Pancreas (tissue), 10 donors: ENCODE measurements around the gene LRRC3B. TPM values are rescaled to one million over a fixed set of nuclear protein-coding genes. Genes with fewer than 3 reads are reported as not detected.

Source experiments
- ATAC-seq, 4 donors: fragments of 200-7000 bp; cut with Tn5 transposase; one replicate each; pipeline versions ENCODE4 v1.8.0 to v1.9.1; 2020; ENCODE audit warnings: mild to moderate bottlenecking in 4 of 4, moderate library complexity in 4 of 4
- DNase-seq, 6 donors: peaks; one replicate each; pipeline ENCODE4 v3.0.0-alpha.2; 2020
- FAIRE-seq: peaks from 2 replicates; lab custom pipeline; 2012; peaks lifted over from hg19 to GRCh38; lab: Jason Lieb, UNC
- H3K27ac ChIP-seq, 4 donors: fragments of 200-600 bp; sonication (generic); 1 replicate in 3 of 4; 2 replicates in 1 of 4; pipeline versions ENCODE4 v1.5.0 to v1.8.0; 2020
- H3K27me3 ChIP-seq, 4 donors: fragments of 200-600 bp; one replicate each; pipeline ENCODE4 v1.8.0; 2021
- H3K36me3 ChIP-seq, 3 donors: fragments of 200-600 bp; sonication (generic) in 1 of 3; one replicate each; pipeline versions ENCODE4 v1.5.0 to v1.8.0; 2020 to 2021
- H3K4me1 ChIP-seq, 3 donors: fragments of 200-600 bp; one replicate each; pipeline ENCODE4 v1.8.0; 2021
- H3K4me3 ChIP-seq, 4 donors: fragments of 200-600 bp; sonication (generic) in 2 of 4; one replicate each; pipeline versions ENCODE4 v1.5.0 to v1.8.0; 2020 to 2021
- H3K9me3 ChIP-seq, 4 donors: fragments of 200-600 bp; one replicate each; pipeline ENCODE4 v1.8.0; 2021
- CTCF ChIP-seq, 4 donors: fragments of 200-600 bp; sonication (generic) in 3 of 4; IDR thresholded peaks; one replicate each; pipeline versions ENCODE4 v1.5.0 to v1.8.0; 2021; ENCODE audit warnings: antibody characterized with exemption in 4 of 4
- WGBS, 2 donors: extraction: QIAGEN DNeasy Blood & Tissue Kit; methylation state at CpG; one replicate each; pipeline ENCODE4 v1.1.7; 2013; 5-methylcytosine and 5-hydroxymethylcytosine counted together
- intact Hi-C, 3 donors: fragments of 100-400 bp; cut with DNase I; formaldehyde crosslinking; loops; one replicate each; pipeline versions ENCODE4 v1.11.1 to v1.14.2; 2022
- polyA plus RNA-seq, 2 donors: library from polyadenylated mRNA; stranded (reverse); fragments of 200-250 nt; gene quantifications; one replicate each; pipeline ENCODE4 v1.2.3, GENCODE V29; 2013
- total RNA-seq, 6 donors: library from RNA; stranded (reverse); fragmentation: NEBNext Ultra II Directional in 4 of 6; extraction: Animal tissue kit (Norgen Biotek cat#: 25700) in 4 of 6; gene quantifications; one replicate each; pipeline versions ENCODE4 v1.2.1 to v1.2.4, GENCODE V29; 2021 to 2023
- donor health status: healthy with polysubstance abuse.
- donor health status: DM: no; HTN: no; CAD: no; lungs with moderate emphysema.
- donor health status: DM: no; HTN: no; CAD: no.
- donor health status: control.
- donor health status: control.
- donor health status: Bipolar disorder and iron deficiency.
- donor health status: DM: yes; HTN: yes; CAD: no.
- donor health status: DM: no; HTN: no; CAD: no.
- donor health status: DM: no; HTN: no; CAD: no.
- donor health status: DM: yes; HTN: yes; CAD: no.

The LRRC3B gene
- total and polyA plus RNA-seq, 8 donors: 0.09 TPM; not detected in 7

DNA sequence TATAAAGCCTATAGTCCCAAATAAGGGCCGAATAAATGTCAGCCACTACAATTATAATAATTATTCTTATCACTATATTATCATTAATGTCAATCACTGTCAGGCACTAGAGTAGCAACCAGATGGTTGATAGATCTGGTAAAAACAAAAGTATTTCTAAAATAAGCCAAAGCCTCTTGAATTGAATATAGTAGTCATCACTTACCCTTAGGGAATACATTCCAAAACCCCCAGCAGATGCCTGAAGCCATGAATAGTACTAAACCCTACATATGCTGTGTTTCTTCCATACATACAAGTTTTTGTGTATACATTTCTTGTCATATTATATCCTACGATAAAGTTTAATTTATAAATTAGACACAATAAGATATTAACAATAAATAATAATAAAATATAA, 59.1 kb downstream of the LRRC3B start:
- H3K4me1 ChIP-seq: peaks cover 0 to 3% (median 0%) of the 10 kb centered on the region in 3 donors

DNA sequence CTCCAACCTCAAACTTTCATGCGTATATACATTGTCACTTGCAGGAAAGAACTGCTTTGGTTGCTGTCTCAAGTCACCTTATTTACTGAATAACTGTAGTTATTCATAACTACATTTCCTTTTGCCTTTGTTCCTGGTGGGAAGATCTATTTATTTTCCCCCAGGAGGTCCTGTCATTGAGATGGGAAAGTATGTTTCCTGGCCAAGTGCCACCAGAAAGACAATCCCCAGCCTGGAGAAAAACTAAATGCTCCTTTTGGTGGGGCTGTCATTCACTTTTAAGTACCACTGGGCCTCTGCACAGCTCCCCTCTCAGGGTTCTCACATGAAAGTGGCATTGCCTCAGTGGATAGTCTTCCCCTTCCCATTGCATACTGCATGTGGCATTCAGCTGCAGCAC, 59.8 kb downstream of the LRRC3B start:
- no peak overlapping the region for H3K27ac ChIP-seq
- no peak for FAIRE-seq
- no peaks in the 10 kb centered on the region for H3K9me3 ChIP-seq
- WGBS, 2 donors: 64 to 76% methylated on average over 1 of the region's 1 CpG
- no peak for DNase-seq
- no peak for ATAC-seq
- H3K4me1 ChIP-seq: peaks cover 0 to 3% (median 0%) of the 10 kb centered on the region in 3 donors
- no peaks in the 10 kb centered on the region for H3K36me3 ChIP-seq
- TF ChIP-seq CTCF (IDR thresholded peaks at IDR 0.05): no peak
- no peaks in the 10 kb centered on the region for H3K27me3 ChIP-seq
- no peak overlapping the region for H3K4me3 ChIP-seq
- intact Hi-C loops: no loop called here

More for the DNA sequence above, 59.1 kb downstream of the LRRC3B start:
- intact Hi-C loops: no loop called here
- Histone ChIP-seq H3K4me3 (no peak overlapping the region), H3K27me3 (no peaks in the 10 kb centered on the region), H3K36me3 (no peaks in the 10 kb centered on the region), H3K9me3 (no peaks in the 10 kb centered on the region), H3K27ac (no peak overlapping the region)
- ATAC-seq (no peak), FAIRE-seq (no peak), DNase-seq (no peak)
- WGBS, 2 donors: 64 to 73% methylated on average over 2 of the region's 2 CpGs
- TF ChIP-seq CTCF (IDR thresholded peaks at IDR 0.05): no peak

DNA sequence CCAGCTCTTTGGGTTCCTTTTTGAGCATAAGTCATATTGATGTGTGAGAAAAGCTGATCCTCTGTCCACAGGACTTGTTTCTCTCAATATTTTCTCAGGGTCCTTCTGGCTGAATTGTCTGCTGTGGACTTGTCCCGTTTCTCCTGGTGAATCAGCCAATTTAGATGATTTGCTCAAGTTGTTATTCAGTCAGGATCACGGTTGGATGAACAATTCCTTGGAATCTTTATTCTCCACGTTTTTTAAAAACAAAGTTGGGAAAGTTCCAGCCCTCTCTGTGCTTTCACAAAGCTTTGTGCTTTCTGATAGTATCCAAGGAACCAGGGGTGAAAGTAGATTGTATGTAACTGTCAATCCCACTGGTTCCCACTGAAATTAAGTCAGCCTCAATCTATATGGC, 61.3 kb downstream of the LRRC3B start:
- Histone ChIP-seq H3K27me3 (no peaks in the 10 kb centered on the region), H3K36me3 (no peaks in the 10 kb centered on the region), H3K9me3 (no peaks in the 10 kb centered on the region), H3K4me3 (no peak overlapping the region), H3K27ac (no peak overlapping the region), H3K4me1 (peaks cover 0 to 3% (median 0%) of the 10 kb centered on the region in 3 donors)
- intact Hi-C loops: no loop called here
- 60 to 72% methylated on average over 3 of the region's 3 CpGs for WGBS, 2 donors
- ATAC-seq: no peak
- no peak for DNase-seq
- no peak for TF ChIP-seq CTCF (IDR thresholded peaks at IDR 0.05)
- FAIRE-seq: no peak

GRCh38 chr3:26687466-26687865, 64.9 kb downstream of the LRRC3B start:
- Histone ChIP-seq H3K4me3 (no peak overlapping the region), H3K4me1 (no peaks in the 10 kb centered on the region), H3K36me3 (no peaks in the 10 kb centered on the region), H3K9me3 (no peaks in the 10 kb centered on the region), H3K27ac (no peak overlapping the region), H3K27me3 (no peaks in the 10 kb centered on the region)
- FAIRE-seq (no peak), DNase-seq (no peak), ATAC-seq (no peak)
- 72 to 88% methylated on average over 4 of the region's 4 CpGs for WGBS, 2 donors
- intact Hi-C loops: no loop called here
- no peak for TF ChIP-seq CTCF (IDR thresholded peaks at IDR 0.05)

- H3K36me3 ChIP-seq: no peaks in the 10 kb centered on the region
- 60 to 63% methylated on average over 2 of the region's 2 CpGs for WGBS, 2 donors
- intact Hi-C loops: no loop called here
- ATAC-seq (no peak), FAIRE-seq (no peak), DNase-seq (no peak)
- TF ChIP-seq CTCF (IDR thresholded peaks at IDR 0.05): no peak
- no peak overlapping the region for H3K27ac ChIP-seq
- H3K9me3 ChIP-seq: no peaks in the 10 kb centered on the region
- H3K27me3 ChIP-seq: no peaks in the 10 kb centered on the region
- H3K4me1 ChIP-seq: no peaks in the 10 kb centered on the region
- H3K4me3 ChIP-seq: no peak overlapping the region
Observed at GRCh38 chr3:26699553-26699952, 77.0 kb downstream of the LRRC3B start.
